Right lobe of liver (tissue), 6 donors: ENCODE results near the gene CHI3L1. TPM values are rescaled to one million over a fixed set of nuclear protein-coding genes. Genes with fewer than 3 reads are reported as not detected.
A peak's percentile ranks its signal among the peaks of the same experiment; 100 is the strongest.

Experiments
- ATAC-seq, 4 donors: fragments of 200-7000 bp; cut with Tn5 transposase; one replicate each; pipeline ENCODE4 v1.9.1; 2020; ENCODE audit warnings: mild to moderate bottlenecking in 4 of 4, moderate library complexity in 4 of 4
- DNase-seq, 3 donors: peaks; one replicate each; pipeline ENCODE4 v3.0.0-alpha.2; 2020
- H3K27ac ChIP-seq, 3 donors: fragments of 200-600 bp; one replicate each; pipeline ENCODE4 v1.8.0; 2022
- H3K27me3 ChIP-seq, 2 donors: fragments of 200-600 bp; one replicate each; pipeline ENCODE4 v1.8.0; 2022
- H3K36me3 ChIP-seq, 4 donors: fragments of 200-600 bp; sonication (generic) in 1 of 4; one replicate each; pipeline versions ENCODE4 v1.5.1 to v1.8.0; 2017 to 2022; ENCODE audit warnings: control low read depth in 1 of 4
- H3K4me1 ChIP-seq, 4 donors: fragments of 200-600 bp; sonication (generic) in 1 of 4; one replicate each; pipeline versions ENCODE4 v1.5.1 to v1.8.0; 2017 to 2022; ENCODE audit warnings: control low read depth in 1 of 4
- H3K4me3 ChIP-seq, 3 donors: fragments of 200-600 bp; one replicate each; pipeline ENCODE4 v1.8.0; 2022
- H3K9me3 ChIP-seq, 4 donors: fragments of 200-600 bp; sonication (generic) in 1 of 4; one replicate each; pipeline versions ENCODE4 v1.5.1 to v1.8.0; 2017 to 2022; ENCODE audit warnings: control low read depth in 1 of 4
- POLR2A ChIP-seq: fragments of 450-650 bp; IDR thresholded peaks from one replicate; pipeline ENCODE4 v1.6.1; 2017; ENCODE audit warnings: antibody characterized with exemption, mild to moderate bottlenecking
- WGBS: methylation state at CpG from one replicate; pipeline ENCODE4 v1.1.6; 2018; ENCODE audit warnings: low coverage, low lambda C conversion rate; ENCODE audit not compliant: insufficient coverage; ENCODE audit errors: missing lambda C conversion rate; 5-methylcytosine and 5-hydroxymethylcytosine counted together
- intact Hi-C, 2 donors: fragments of 100-400 bp; cut with DNase I; formaldehyde crosslinking; loops; one replicate each; pipeline versions ENCODE4 v1.11.2 to v1.14.1; 2022
- total RNA-seq, 6 experiments: library from RNA; depleted of rRNA in 2 of 6; stranded (reverse); fragments of >200 nt in 2 of 6; fragmentation: NEBNext Ultra II Directional in 3 of 6; extraction: Animal tissue kit (Norgen Biotek cat#: 25700) in 3 of 6; gene quantifications; one replicate each; pipeline versions ENCODE4 v1.1.0 to v1.2.4, GENCODE V29; 2016 to 2023
- TF ChIP-seq, protein P1 (sequence below), 4 donors: fragments of 200-600 bp in 3 of 4; fragments of 450-650 bp in 1 of 4; IDR thresholded peaks; one replicate each; pipeline versions ENCODE4 v1.5.1 to v1.8.0; 2016 to 2022; ENCODE audit warnings: antibody characterized with exemption in 4 of 4, mild to moderate bottlenecking in 2 of 4
- donor health status: DM: no; HTN: yes; CAD: no.
- donor health status: DM: no; HTN: no; CAD: no.
- donor health status: DM: no; HTN: no; CAD: no.
- donor health status: DM: no; HTN: yes; CAD: no.
- donor health status: DM: no; HTN: yes; CAD: no.

The CHI3L1 gene
- total RNA-seq, 6 experiments from 2014 or later = 2.8 to 397 (median 219) TPM

DNA sequence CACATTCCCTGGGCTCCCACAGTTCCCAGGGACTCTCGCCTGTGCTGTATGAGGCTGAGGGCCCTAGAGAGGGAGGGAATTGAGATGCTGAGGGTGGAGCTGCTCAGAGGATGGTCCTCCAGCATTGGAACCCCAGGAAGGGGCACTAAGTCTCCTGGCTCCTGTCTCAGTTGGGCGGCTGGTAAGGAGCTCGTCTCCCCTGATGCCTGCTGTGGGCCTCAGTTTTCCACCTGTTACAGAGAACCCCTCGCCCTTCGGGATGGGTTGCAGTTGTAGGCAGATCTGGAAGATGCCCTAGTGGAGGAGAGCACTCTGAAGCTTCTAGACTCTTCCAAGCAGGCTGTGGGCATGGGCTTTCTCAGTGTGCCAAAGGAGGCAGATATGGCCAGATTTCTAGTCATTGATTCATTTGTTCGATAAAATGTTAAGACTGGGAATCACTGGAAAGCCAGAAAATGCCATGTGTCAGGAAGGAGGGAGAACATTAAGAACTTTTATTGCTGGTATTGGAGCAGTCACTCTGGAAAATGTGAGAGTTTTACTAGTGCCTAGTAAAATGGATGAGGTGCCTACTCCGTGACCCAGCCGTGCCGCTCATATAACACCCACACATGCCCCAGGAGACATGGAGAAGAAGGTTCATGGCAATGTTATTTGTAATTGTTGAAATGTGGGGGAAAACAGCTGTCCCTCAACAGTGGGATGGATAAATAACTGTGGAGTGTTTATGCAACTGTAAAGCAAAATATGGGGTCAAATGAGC is 10.1 kb downstream of the CHI3L1 start:
- H3K9me3 ChIP-seq = no peaks in the 10 kb centered on the region
- H3K27me3 ChIP-seq = no peaks in the 10 kb centered on the region
- H3K4me3 ChIP-seq = no peak overlapping the region
- H3K4me1 ChIP-seq = no peaks in the 10 kb centered on the region
- DNase-seq (no peak), ATAC-seq (no peak)
- intact Hi-C loops = no loop called here
- no peak overlapping the region for H3K27ac ChIP-seq
- H3K36me3 ChIP-seq = no peaks in the 10 kb centered on the region
- 81% methylated on average over 5 of the region's 9 CpGs for WGBS
- TF ChIP-seq POLR2A = no peak
- TF ChIP-seq, protein P1, sequence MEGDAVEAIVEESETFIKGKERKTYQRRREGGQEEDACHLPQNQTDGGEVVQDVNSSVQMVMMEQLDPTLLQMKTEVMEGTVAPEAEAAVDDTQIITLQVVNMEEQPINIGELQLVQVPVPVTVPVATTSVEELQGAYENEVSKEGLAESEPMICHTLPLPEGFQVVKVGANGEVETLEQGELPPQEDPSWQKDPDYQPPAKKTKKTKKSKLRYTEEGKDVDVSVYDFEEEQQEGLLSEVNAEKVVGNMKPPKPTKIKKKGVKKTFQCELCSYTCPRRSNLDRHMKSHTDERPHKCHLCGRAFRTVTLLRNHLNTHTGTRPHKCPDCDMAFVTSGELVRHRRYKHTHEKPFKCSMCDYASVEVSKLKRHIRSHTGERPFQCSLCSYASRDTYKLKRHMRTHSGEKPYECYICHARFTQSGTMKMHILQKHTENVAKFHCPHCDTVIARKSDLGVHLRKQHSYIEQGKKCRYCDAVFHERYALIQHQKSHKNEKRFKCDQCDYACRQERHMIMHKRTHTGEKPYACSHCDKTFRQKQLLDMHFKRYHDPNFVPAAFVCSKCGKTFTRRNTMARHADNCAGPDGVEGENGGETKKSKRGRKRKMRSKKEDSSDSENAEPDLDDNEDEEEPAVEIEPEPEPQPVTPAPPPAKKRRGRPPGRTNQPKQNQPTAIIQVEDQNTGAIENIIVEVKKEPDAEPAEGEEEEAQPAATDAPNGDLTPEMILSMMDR (IDR thresholded peaks at IDR 0.05) = no peak

DNA sequence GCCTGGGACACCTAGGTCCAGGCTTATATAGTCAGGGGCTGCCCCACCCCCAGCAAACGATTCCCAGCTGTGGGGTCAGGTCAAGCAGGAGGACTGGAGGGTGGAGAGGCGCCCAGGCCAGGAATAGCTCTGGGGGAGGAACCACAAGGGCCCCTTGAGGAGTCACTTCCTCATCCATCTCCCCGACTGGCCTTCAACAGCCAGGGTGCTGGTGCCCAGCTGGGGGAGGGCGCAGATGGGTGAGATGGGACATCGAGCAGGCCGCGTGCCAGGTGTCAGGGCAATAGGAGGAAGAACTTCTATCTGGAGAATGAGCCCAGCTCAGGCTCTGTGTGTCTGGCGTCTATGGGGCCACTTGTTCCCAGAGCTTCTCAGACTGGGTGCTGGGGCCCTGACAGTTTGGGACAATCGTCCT is 10.7 kb downstream of the CHI3L1 start:
- Histone ChIP-seq H3K36me3 (no peaks in the 10 kb centered on the region), H3K4me1 (no peaks in the 10 kb centered on the region), H3K4me3 (no peak overlapping the region), H3K27ac (no peak overlapping the region), H3K27me3 (no peaks in the 10 kb centered on the region), H3K9me3 (no peaks in the 10 kb centered on the region)
- intact Hi-C loops = no loop called here
- ATAC-seq (peak; percentile 6 to 28 (median 8)), DNase-seq (no peak)
- 10% methylated on average over 2 of the region's 9 CpGs for WGBS
- no peak for TF ChIP-seq POLR2A
- TF ChIP-seq, protein P1 (IDR thresholded peaks at IDR 0.05) = no peak

DNA sequence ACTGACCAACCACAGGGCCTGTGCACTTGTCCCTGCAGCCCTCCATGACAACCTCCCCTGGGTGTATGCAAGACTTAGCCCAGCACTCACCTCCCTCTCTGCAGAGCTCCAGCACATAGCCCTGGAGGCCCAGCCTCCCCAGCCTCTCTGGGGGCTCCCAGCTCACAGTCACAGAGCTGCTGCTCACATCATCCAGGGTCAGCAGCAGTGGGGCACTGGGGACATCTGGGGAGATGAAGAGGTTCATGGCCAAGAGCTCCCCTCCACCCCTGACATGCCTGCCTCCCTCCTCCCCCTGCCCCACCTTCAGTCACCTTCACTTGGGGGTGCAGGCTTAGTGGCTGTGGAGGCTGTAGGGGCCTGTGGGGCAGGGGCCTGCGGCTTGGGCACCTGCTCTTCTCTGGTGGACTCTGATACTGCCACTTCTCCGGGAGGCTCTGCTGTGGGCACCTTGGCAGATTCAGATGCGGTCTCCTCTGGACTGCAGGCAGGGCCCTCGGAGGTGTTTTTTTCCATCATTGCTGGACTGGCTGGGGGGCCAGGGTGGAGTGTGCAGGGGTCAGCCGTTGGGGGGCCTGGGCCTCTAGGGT is 11.2 kb downstream of the CHI3L1 start, which contains the start of gene MYBPH:
MYBPH (minus strand) TSS at position 590 of the 590 bp plus-strand sequence; CDS start at position 519, 71 bp downstream.
- H3K36me3 ChIP-seq = no peaks in the 10 kb centered on the region
- intact Hi-C loops = no loop called here
- no peak for DNase-seq
- H3K4me1 ChIP-seq = no peaks in the 10 kb centered on the region
- no peaks in the 10 kb centered on the region for H3K27me3 ChIP-seq
- TF ChIP-seq, protein P1 (IDR thresholded peaks at IDR 0.05) = no peak
- TF ChIP-seq POLR2A = no peak
- WGBS = 0% methylated on average over 1 of the region's 5 CpGs
- H3K9me3 ChIP-seq = no peaks in the 10 kb centered on the region
- no peak for ATAC-seq
- no peak within 1 kb of the TSS for H3K27ac ChIP-seq
- H3K4me3 ChIP-seq = no peak within 1 kb of the TSS

DNA sequence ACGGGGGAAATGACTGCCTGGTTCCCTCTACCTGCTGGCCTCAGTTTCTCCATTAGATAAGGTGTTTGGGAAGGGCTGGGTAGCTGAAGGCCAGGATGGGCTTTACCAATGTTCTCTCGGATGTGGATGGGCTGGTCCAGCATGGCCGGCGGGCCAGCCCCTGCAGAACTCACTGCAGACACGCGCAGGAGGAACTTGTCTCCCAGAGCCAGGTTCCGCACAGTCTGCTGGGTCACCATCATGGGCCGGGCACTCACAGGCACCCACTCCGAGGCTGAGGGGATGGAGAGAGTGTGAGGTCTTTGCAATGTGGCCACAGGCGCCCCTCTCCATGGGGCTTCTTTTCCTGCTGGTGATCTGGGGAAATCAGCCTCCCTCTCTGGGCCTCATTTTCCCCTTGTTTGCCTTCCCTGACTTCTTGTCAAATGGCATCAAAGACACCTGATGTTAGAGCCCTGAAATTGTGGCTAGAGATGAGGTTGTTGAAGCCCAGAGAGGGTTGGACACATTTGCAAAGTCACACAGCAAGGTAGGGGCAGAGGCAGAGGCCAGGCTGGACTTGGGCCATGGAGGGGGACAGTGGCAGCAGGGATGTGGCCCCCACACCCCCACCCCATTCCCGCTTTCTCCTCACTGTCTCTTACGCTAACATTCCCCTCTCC is 12.0 kb downstream of the CHI3L1 start:
- Histone ChIP-seq H3K27ac (no peak overlapping the region), H3K4me1 (no peaks in the 10 kb centered on the region), H3K27me3 (no peaks in the 10 kb centered on the region), H3K9me3 (no peaks in the 10 kb centered on the region), H3K36me3 (no peaks in the 10 kb centered on the region), H3K4me3 (no peak overlapping the region)
- DNase-seq = no peak
- WGBS = 81% methylated on average over 3 of the region's 12 CpGs
- no peak for TF ChIP-seq POLR2A
- TF ChIP-seq, protein P1 (IDR thresholded peaks at IDR 0.05) = no peak
- ATAC-seq = no peak
- intact Hi-C loops = no loop called here
